Eye (tissue), 1 donor: ENCODE results near the gene SULT1A1.
"Not testable (repeated sequence)": the region's sequence is repeated elsewhere in the genome, so short reads cannot be mapped to it uniquely, and the experiment has no call there.

Source experiments
- DNase-seq: peaks from one replicate; pipeline ENCODE4 v3.0.0-alpha.2; 2015

Gene SULT1A1

GRCh38 chr16:28589930-28590329 lies 19.9 kb downstream of the SULT1A1 start:
- no peak for DNase-seq

GRCh38 chr16:28589069-28589468 lies 20.8 kb downstream of the SULT1A1 start:
- DNase-seq, result no peak

DNA sequence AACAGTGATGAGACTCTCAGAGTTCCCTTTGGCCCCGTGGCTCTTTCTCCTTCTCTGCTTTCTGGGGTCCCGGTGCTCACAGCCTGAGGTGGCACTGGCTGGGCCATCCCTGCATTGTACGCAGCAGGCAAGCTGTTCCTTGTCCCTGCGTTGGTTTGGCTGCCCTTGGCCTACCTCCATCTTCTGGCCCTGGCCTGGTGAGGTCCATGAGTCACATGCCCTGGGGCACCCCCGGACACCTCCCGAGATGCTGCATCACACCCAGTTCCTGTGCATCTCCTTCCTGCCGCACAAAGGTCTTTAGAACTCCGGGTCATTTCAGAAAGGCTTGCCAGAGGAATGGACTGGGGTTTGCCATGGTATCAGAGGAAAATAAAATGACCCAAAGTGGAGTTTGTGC lies 22.5 kb downstream of the SULT1A1 start:
- DNase-seq, result no peak

DNA sequence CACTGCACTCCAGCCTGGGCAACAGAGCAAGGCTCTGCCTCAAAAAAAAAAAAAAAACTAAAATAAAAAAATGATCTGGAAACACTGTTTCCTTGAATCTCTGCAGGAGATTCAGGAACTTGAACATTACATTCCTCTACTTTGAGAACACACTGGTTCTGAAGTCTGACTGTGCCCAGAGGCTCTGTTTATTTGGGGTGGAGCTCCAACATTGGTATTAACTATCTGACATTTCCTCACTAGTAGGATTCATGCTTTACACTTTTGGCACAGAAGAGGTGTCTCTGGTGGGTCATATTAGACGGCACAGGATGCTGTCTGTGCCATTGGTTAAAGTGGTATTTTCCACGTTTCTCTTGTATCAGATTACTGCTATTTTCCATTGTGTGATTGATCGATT lies 23.4 kb downstream of the SULT1A1 start:
- DNase-seq, result no peak

GRCh38 chr16:28585674-28586073 lies 24.2 kb downstream of the SULT1A1 start:
- DNase-seq, result peak; percentile 27

DNA sequence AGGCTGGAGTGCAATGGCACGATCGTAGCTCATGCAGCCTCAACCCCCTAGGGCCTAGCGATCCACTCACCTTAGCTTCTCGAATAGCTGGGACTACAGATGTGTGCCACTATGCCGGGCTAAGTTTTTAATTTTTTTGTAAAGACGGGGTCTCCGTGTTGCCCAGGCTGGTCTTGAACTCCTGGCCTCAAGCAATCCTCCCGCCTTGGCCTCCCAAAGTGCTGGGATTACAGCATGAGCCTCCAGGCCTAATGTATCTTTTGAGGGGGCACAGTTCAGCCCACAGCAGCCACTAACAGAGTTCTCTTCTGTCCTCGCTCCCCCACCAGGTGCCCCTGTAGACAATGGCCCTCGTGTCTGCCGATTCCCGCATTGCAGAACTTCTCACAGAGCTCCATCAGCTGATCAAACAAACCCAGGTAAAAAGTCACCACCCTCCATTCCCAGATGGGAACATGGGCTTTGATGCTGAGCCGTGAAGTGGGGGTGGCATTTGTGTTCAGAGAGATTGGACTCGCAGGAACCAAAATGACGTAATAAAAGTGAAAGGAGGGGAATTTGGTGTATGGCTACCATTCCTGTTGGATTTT lies 29.0 kb downstream of the SULT1A1 start:
- DNase-seq, result no peak

DNA sequence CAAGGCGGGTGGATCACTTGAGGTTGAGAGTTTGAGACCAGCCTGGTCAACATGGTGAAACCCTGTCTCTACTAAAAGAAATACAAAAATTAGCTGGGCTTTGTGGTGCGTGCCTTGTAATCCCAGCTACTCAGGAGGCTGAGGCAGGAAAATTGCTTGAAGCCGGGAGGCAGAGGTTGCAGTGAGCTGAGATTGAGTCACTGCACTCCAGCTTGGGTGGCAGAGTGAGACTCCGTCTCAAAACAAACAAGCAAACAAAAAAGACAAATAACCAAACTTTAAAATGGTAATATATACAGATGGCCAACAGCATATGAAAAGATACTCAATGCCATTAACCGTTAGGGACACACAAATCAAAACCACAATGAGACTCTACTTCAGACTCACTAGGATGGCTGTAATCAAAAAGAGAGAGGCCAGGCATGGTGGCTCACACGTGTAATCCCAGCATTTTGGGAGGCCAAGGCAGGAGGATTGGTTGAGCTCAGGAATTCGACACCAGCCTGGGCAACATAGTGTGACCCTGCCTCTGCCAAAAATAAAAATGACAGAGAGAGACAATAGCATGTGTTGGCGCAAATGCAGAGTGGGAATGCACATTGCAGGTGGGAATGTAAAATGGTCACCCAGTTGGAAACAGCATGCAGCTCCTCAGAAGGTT lies 34.3 kb downstream of the SULT1A1 start:
- no peak for DNase-seq

GRCh38 chr16:28574925-28575324 lies 34.9 kb downstream of the SULT1A1 start:
- DNase-seq, result no peak

- no peak for DNase-seq
These were observed 35.8 kb downstream of the SULT1A1 start for GRCh38 chr16:28573738-28574718.

DNA sequence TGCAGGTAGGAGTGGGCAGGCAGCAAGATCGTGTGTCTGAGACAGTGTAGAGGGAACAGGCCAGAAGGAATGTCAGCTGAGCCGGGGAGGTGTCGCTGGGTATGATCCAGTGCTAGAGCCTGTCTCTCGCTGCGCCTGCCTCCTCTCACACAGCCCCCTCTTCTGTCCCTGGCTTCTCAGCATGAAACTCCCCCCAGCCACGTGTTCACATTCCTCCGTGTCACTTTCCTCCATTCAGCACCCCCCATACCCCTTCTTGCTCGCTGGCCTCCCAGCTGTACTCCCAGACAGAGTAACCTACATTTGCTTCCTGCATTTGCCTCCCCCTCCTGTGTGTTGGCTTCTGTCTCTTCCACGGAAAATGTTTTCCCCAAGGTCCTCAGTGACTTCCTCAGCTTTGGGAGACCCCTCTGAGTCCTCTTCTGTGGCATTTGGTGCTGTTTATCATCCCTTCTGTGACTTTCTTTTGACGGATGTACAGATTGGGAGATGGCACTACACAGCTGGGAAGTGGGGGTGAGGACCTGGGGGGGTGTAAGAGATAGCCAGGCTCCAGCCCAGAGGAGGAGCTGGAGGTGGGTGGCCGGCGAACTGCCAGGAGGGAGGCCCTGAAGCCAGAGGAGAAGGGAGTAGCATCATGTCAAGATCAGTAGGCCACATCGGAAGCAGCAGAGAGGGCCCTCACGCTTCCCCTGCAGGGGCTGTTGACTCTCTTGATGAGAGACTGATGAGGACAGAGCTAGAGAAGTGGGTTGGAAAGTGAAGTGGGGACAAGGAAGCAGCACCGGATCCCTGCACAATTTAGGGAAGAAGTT lies 36.9 kb downstream of the SULT1A1 start:
- DNase-seq, result peak; percentile 87

- DNase-seq, result no peak
These were observed 39.7 kb downstream of the SULT1A1 start for GRCh38 chr16:28569968-28570752.

- DNase-seq, result no peak
These were observed 40.8 kb downstream of the SULT1A1 start for GRCh38 chr16:28569021-28569420.

DNA sequence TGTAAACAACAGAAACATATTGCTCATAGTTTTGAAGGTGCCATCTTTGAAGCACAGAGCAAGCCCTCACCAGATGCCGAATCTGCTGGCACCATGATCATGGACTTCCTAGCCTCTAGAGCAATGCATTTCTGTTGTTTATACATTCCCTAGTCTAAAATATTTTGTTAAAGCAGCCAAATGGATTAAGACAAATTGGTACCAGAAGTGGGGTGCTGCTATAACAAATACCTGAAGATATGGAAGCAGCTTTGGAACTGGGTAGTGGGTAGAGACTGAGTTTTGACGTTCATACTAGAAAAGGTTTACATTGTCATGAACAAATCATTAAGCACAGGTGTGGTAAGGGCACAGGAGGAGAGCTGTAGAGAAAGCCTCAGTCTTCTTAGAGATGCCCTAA lies 42.6 kb downstream of the SULT1A1 start:
- DNase-seq, result no peak

DNA sequence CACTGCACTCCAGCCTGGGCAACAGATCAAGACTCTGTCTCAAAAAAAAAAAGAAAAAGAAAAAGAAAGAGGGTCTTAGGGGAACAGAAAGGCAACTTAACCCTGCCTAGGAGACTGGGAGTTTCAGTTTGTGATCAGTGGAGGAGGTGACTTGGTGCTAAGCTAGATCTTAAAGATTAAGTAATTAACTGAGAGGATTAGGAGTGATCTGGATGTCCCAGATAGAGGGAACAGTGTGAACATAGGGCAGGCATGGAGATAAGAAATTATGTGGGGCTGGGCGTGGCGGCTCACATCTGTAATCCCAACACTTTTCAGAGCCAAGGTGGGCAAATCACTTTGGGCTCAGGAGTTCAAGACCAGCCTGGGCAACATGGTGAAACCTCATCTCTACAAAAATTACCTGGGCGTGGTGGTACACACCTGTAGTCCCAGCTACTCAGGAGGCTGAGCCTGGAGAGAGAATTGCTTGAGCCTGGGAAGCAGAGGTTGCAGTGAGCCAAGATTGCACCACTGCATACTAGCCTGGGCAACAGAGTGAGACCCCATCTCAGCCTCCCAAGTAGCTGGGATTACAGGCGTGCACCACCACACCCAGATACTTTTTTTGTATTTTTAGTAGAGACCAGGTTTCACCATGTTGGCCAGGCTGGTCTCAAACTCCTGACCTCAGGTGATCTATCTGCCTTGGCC lies 43.5 kb downstream of the SULT1A1 start:
- not testable (repeated sequence) for DNase-seq

- DNase-seq, result no peak
These were observed 46.6 kb downstream of the SULT1A1 start for GRCh38 chr16:28563218-28563617.

DNA sequence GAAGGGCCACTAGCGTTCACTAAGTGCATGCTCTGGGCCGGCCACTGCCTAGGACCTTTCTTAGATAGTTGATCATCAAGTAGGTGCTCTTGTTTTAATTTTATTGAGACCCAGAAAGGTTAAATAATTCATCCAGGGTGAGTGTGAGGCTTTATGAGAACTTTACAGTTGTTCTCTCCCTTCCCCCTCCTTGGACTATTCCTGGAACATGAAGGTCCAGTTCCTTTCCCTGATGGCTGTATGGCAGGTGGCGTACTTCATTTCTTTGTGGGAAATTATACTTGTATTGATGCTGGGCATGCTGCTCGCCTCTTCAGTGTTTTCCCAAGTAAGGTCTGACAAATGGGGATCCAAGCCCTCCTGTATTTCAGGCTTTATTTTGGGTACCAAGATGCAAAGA lies 47.6 kb downstream of the SULT1A1 start:
- no peak for DNase-seq

DNA sequence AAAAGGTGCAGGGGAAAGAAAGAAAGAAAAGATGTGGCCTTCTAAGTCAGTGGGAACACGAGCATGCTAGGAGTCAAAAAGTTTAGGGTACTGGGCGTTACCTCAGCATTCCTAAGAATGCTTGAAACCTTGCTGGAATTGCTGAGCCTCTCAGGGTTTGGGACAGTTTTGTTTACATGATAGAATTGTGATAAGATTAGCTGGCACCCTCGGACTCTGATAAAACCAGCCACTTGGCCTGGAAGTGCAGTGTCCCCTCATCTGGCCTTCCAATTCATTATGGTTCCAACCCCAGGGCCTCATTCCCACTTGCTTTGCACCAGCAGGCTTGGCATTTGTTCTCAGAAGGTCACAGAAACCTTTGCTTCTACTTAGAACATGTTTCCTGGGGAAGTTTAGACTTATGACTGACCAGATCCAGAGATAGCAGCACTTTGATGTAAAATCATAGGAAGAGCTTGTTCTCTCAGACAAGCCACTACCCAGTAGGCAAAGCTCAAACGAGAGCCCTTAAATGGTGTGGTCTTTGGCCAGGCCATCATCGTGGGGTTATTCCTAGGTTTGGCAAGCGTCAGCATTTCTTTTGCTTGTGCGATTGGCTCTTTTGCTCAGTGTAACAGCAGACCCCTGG lies 48.2 kb downstream of the SULT1A1 start:
- DNase-seq, result no peak

DNA sequence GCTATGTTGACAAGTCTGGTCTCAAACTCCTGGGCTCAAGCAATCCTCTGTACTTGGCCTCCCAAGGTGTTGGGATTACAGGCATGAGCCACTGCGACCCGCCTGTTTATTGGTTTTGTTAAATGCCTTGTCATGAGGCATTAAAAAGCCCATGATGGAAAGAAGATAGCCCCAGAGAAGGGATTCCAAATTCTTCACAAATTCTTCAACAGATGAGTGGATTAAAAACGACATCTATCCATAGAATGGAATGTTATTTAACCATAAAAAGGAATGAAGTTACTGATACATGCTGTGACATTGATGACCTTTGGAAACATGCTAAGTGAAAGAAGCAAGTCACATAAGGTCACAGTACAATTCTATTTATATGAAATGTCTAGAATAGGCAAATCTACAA lies 51.4 kb downstream of the SULT1A1 start:
- DNase-seq, result no peak

GRCh38 chr16:28556914-28557320 lies 52.9 kb downstream of the SULT1A1 start:
- no peak for DNase-seq

DNA sequence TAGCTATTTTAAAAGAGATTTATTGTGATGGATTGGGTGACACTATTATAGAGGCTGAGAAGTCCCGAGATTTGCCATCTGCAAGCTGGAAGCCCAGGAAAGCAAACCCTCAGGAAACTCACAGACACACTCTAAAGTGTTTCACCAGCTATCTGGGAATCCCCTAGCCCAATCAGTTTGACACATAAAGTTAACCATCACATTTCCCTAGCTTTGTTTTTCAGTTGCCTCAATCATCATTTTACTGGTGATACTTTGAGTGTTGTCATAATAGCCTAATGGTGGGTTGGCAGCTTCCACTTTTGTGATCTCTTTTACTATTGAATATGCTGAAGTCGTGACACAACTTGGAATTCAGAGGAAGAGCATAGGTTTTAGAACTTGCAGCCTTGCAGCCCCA lies 54.3 kb downstream of the SULT1A1 start:
- DNase-seq, result no peak
